ENCODE results near the gene TMEM154. TPM values are rescaled to one million over a fixed set of nuclear protein-coding genes. Genes with fewer than 3 reads are reported as not detected.

Gene TMEM154
- total RNA-seq, 1 experiment from 2014 or later, result 3.6 TPM

DNA sequence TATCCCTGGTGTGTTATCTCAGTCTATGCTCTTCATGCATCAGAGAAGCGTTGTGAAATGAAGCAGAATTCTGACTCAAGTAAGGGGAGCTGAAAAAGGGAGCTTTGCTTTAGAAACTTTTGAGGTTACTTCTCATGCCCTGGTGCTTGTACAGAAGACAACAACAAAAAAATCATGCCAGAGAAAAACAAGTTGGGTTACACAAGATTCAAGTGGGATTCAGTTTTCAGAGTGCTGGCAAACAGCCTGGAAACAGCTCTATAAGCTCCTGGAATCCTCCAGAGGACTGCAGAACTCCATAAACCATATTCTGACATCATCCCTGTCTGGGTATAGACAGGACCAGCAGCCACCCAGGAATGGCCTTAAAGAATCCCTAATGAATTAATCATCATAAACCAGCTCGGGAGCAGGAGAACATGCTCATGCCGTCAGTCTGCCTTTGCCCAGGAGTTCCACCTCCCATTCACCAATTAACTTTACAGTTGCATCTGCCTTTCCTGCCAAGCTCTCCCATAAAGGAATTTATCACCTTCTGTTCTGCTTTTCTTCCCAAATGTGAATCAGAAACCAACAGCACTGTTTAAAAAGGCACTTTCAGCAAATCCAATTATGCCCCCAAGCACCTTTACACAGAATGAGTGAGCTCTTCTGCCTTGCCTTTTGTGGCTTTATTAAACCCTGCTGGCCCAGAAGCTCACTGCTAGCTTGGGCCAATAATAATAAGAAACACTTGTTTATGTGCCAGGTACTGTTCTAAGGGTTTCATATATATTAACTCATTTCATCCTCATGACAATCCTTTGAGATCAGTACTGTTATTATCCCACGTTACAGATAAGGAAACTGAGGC, 89.4 kb downstream of the TMEM154 start:
- ChIA-PET POLR2A (ENCODE audit: unreplicated experiment) (interaction anchor here (0.6 kb wide), 1 partner anchor 1490 kb away, joined by 5 read pairs; no protein-coding TSS in a partner anchor), CTCF (interaction anchor here (0.9 kb wide), 1 partner anchor 89 kb away, joined by 4 read pairs; no protein-coding TSS in a partner anchor)
- Histone ChIP-seq H3K4me2 (ENCODE audit: low read length) (0 out of 2 replicates have a peak overlapping the region, but pooled peaks have one; percentile 23), H3K9me3 (ENCODE audit: low read length) (no peaks in the 10 kb centered on the region), H3K4me3 (ENCODE audit: low read length) (no peak overlapping the region), H3K36me3 (ENCODE audit: low read depth, low read length) (no peaks in the 10 kb centered on the region), H4K20me1 (ENCODE audit: low read length) (no peaks in the 10 kb centered on the region), H3K27ac (ENCODE audit: low read length) (no peak overlapping the region), H3K9ac (ENCODE audit: low read length) (no peak overlapping the region), H3K9me2 (replicated peaks; ENCODE audit: low read length) (no peaks in the 10 kb centered on the region), H3K79me2 (ENCODE audit: low read length) (no peaks in the 10 kb centered on the region), H3K4me1 (ENCODE audit: insufficient read depth, low read length) (peaks cover 4% of the 10 kb centered on the region), H3F3A (ENCODE audit: low read length, unreplicated experiment) (no peaks in the 10 kb centered on the region), H3K27me3 (ENCODE audit: low read length) (no peaks in the 10 kb centered on the region), H2AFZ (ENCODE audit: low read length) (no peak overlapping the region)
- DNase-seq (peak; percentile 60), ATAC-seq (peak; percentile 91)
- BruUV-seq (replicated peaks), result no TSS peak
- TF ChIP-seq CTCF (conservative IDR thresholded peaks at IDR 0.05; ENCODE audit: low read depth, low read length) (no peak), EZH2phosphoT487 (IDR thresholded peaks at IDR 0.05; ENCODE audit: borderline replicate concordance, low read length) (no peak), EZH2 (IDR thresholded peaks at IDR 0.05; ENCODE audit: low read length, unreplicated experiment) (no peak)
- intact Hi-C loops (cut with micrococcal nuclease), result no loop called here

DNA sequence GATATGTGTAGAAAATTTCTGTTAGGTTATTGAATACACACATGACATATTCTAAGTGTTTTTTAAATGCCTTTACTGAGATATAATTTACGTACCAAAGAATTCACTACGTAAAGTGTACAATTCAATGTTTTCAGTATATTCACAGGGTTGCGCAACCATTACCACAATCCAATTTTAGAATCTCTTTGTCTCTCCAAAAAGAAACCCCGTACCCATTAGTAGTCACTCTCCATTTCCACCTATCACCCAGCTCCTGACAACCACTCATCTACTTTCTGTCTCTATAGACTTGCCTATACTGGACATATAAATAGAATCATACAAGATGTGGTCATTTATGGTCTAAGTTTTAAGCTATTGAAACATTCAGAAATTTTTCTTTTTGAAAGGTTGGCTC, 90.9 kb downstream of the TMEM154 start:
- H3K4me2 ChIP-seq (ENCODE audit: low read length), result no peak overlapping the region
- no peak overlapping the region for H3K27ac ChIP-seq (ENCODE audit: low read length)
- H3K79me2 ChIP-seq (ENCODE audit: low read length), result no peaks in the 10 kb centered on the region
- TF ChIP-seq EZH2phosphoT487 (IDR thresholded peaks at IDR 0.05; ENCODE audit: borderline replicate concordance, low read length), result no peak
- no peak for TF ChIP-seq CTCF (conservative IDR thresholded peaks at IDR 0.05; ENCODE audit: low read depth, low read length)
- no peak for TF ChIP-seq EZH2 (IDR thresholded peaks at IDR 0.05; ENCODE audit: low read length, unreplicated experiment)
- no peaks in the 10 kb centered on the region for H3K36me3 ChIP-seq (ENCODE audit: low read depth, low read length)
- H3K4me1 ChIP-seq (ENCODE audit: insufficient read depth, low read length), result peaks cover 4% of the 10 kb centered on the region
- no peaks in the 10 kb centered on the region for H3K9me2 ChIP-seq (replicated peaks; ENCODE audit: low read length)
- no peaks in the 10 kb centered on the region for H4K20me1 ChIP-seq (ENCODE audit: low read length)
- no peaks in the 10 kb centered on the region for H3K9me3 ChIP-seq (ENCODE audit: low read length)
- ChIA-PET POLR2A (ENCODE audit: unreplicated experiment) (no interaction called here), CTCF (no interaction called here)
- H3K9ac ChIP-seq (ENCODE audit: low read length), result no peak overlapping the region
- intact Hi-C loops (cut with micrococcal nuclease), result no loop called here
- no peak for DNase-seq
- H2AFZ ChIP-seq (ENCODE audit: low read length), result no peak overlapping the region
- H3K4me3 ChIP-seq (ENCODE audit: low read length), result no peak overlapping the region
- no peak for ATAC-seq
- no peaks in the 10 kb centered on the region for H3F3A ChIP-seq (ENCODE audit: low read length, unreplicated experiment)
- no TSS peak for BruUV-seq (replicated peaks)
- H3K27me3 ChIP-seq (ENCODE audit: low read length), result no peaks in the 10 kb centered on the region

GRCh38 chr4:152587127-152587526, 92.7 kb downstream of the TMEM154 start:
- H4K20me1 ChIP-seq (ENCODE audit: low read length), result no peaks in the 10 kb centered on the region
- H3K4me3 ChIP-seq (ENCODE audit: low read length), result no peak overlapping the region

More at GRCh38 chr4:152587127-152587526, 92.7 kb downstream of the TMEM154 start:
- Histone ChIP-seq H3K9me3 (ENCODE audit: low read length) (no peaks in the 10 kb centered on the region), H3K9me2 (replicated peaks; ENCODE audit: low read length) (no peaks in the 10 kb centered on the region), H3K27ac (ENCODE audit: low read length) (no peak overlapping the region), H3K4me1 (ENCODE audit: insufficient read depth, low read length) (peaks cover 4% of the 10 kb centered on the region), H3F3A (ENCODE audit: low read length, unreplicated experiment) (no peaks in the 10 kb centered on the region), H3K79me2 (ENCODE audit: low read length) (no peaks in the 10 kb centered on the region), H3K27me3 (ENCODE audit: low read length) (no peaks in the 10 kb centered on the region), H2AFZ (ENCODE audit: low read length) (no peak overlapping the region), H3K4me2 (ENCODE audit: low read length) (no peak overlapping the region), H3K36me3 (ENCODE audit: low read depth, low read length) (no peaks in the 10 kb centered on the region), H3K9ac (ENCODE audit: low read length) (no peak overlapping the region)
- TF ChIP-seq EZH2 (IDR thresholded peaks at IDR 0.05; ENCODE audit: low read length, unreplicated experiment) (no peak), CTCF (conservative IDR thresholded peaks at IDR 0.05; ENCODE audit: low read depth, low read length) (no peak), EZH2phosphoT487 (IDR thresholded peaks at IDR 0.05; ENCODE audit: borderline replicate concordance, low read length) (no peak)
- DNase-seq (no peak), ATAC-seq (no peak)
- ChIA-PET CTCF (no interaction called here), POLR2A (ENCODE audit: unreplicated experiment) (no interaction called here)
- no TSS peak for BruUV-seq (replicated peaks)
- intact Hi-C loops (cut with micrococcal nuclease), result no loop called here

Measured in PC-3 (cell line).